Measurements from ENCODE around the gene AUTS2. TPM values are rescaled to one million over a fixed set of nuclear protein-coding genes. Genes with fewer than 3 reads are reported as not detected.

The AUTS2 gene
- total and polyA plus RNA-seq, 10 of the 15 experiments (the other 5 are each of a cell fraction or from before 2014, with no cell fraction given), result 6.4 to 55.6 (median 21.6) TPM

DNA sequence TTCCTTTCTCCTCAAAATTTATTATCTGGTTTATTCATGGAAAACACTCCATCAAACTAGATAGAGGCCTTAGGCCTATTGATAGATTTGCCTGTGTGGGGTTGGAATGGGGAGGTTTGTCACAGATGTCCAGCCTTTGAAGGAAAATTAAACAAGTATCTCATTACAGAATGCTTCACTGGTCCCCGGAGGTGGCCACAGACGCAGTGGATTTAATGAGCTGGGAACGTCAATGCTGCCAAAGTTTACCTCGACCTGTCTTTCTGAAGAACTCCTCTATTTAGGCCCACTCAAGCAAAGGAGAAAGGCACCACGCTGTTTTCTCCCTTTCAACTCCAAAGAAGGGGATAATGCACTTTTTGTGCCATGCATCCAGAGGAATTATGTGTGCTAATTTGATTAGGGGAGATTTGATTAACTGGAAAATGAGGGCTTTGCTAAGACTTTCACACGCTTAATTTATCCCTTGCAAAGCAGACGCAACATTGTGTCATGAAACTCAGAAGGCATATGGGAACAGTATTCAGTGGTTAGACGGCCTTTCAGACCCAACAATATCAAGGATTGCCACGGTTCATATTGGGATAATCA lies 974.9 kb downstream of the AUTS2 start:
- DNase-seq (ENCODE audit: low read depth, low spot score), result no peak
- Histone ChIP-seq H3K4me1 (ENCODE audit: control insufficient read depth, insufficient read depth, low read length) (no peaks in the 10 kb centered on the region), H3K9me3 (replicated peaks; ENCODE audit: control insufficient read depth, insufficient read depth, low read length) (no peaks in the 10 kb centered on the region), H3K27ac (ENCODE audit: control insufficient read depth, insufficient read depth) (no peak overlapping the region), H3K27me3 (replicated peaks in 1 of 2; ENCODE audit: control insufficient read depth in 2 of 2, insufficient read depth in 2 of 2, low read length in 1 of 2) (no peaks in the 10 kb centered on the region), H3K9ac (ENCODE audit: control insufficient read depth, insufficient read depth, low read length) (no peak overlapping the region), H3K36me3 (ENCODE audit: control insufficient read depth in 2 of 2, insufficient read depth in 2 of 2, low read length in 1 of 2) (no peaks in the 10 kb centered on the region), H2AFZ (ENCODE audit: control insufficient read depth, low read depth, low read length) (no peak overlapping the region), H3K79me2 (ENCODE audit: control insufficient read depth, insufficient read depth, low read length) (no peaks in the 10 kb centered on the region), H4K20me1 (ENCODE audit: control insufficient read depth, insufficient read depth) (no peaks in the 10 kb centered on the region), H3K4me3 (no peak overlapping the region), H3K4me2 (ENCODE audit: control insufficient read depth, insufficient read depth) (no peak overlapping the region)
- BruUV-seq (replicated peaks), result no TSS peak
- ATAC-seq, result no peak
- intact Hi-C loops (cut with micrococcal nuclease; ENCODE audit: unreplicated experiment) (no loop called here), in situ Hi-C loops (cut with MboI) (no loop called here)
- CTCF ChIA-PET, result no interaction called here
- SMC1A ChIA-PET (ENCODE audit: uncharacterized antibody, unreplicated experiment), result no interaction called here
- FAIRE-seq, result no peak
- POLR2A ChIA-PET, result no interaction called here
- 27% methylated on average over 9 of the region's 9 CpGs for WGBS (ENCODE audit: insufficient coverage, insufficient replicate concordance, low lambda C conversion rate, missing lambda C conversion rate)
- RAD21 ChIA-PET (ENCODE audit: unreplicated experiment), result no interaction called here
- TF ChIP-seq, protein P1, sequence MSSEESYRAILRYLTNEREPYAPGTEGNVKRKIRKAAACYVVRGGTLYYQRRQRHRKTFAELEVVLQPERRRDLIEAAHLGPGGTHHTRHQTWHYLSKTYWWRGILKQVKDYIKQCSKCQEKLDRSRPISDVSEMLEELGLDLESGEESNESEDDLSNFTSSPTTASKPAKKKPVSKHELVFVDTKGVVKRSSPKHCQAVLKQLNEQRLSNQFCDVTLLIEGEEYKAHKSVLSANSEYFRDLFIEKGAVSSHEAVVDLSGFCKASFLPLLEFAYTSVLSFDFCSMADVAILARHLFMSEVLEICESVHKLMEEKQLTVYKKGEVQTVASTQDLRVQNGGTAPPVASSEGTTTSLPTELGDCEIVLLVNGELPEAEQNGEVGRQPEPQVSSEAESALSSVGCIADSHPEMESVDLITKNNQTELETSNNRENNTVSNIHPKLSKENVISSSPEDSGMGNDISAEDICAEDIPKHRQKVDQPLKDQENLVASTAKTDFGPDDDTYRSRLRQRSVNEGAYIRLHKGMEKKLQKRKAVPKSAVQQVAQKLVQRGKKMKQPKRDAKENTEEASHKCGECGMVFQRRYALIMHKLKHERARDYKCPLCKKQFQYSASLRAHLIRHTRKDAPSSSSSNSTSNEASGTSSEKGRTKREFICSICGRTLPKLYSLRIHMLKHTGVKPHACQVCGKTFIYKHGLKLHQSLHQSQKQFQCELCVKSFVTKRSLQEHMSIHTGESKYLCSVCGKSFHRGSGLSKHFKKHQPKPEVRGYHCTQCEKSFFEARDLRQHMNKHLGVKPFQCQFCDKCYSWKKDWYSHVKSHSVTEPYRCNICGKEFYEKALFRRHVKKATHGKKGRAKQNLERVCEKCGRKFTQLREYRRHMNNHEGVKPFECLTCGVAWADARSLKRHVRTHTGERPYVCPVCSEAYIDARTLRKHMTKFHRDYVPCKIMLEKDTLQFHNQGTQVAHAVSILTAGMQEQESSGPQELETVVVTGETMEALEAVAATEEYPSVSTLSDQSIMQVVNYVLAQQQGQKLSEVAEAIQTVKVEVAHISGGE (CRISPR knock-in tag; IDR thresholded peaks at IDR 0.05), result no peak
- TF ChIP-seq FOXK2 (IDR thresholded peaks at IDR 0.05) (no peak), ATF7 (IDR thresholded peaks at IDR 0.05; ENCODE audit: low read depth) (no peak), ZZZ3 (IDR thresholded peaks at IDR 0.05; ENCODE audit: control insufficient read depth, insufficient read length, low read depth) (no peak), EGR1 (IDR thresholded peaks at IDR 0.05; ENCODE audit: borderline replicate concordance in 1 of 2, low read depth in 2 of 2, low read length in 2 of 2) (no peak), KAT2A (conservative IDR thresholded peaks at IDR 0.05; ENCODE audit: control insufficient read depth, low read depth, low read length) (no peak), EED (IDR thresholded peaks at IDR 0.05; ENCODE audit: low read depth) (no peak), ESRRA (IDR thresholded peaks at IDR 0.05; ENCODE audit: low read length) (no peak), SIN3A (IDR thresholded peaks at IDR 0.05; ENCODE audit: low read depth, low read length) (no peak), MTA3 (IDR thresholded peaks at IDR 0.05; ENCODE audit: borderline replicate concordance, low read length) (no peak)
- TF ChIP-seq, protein P2, sequence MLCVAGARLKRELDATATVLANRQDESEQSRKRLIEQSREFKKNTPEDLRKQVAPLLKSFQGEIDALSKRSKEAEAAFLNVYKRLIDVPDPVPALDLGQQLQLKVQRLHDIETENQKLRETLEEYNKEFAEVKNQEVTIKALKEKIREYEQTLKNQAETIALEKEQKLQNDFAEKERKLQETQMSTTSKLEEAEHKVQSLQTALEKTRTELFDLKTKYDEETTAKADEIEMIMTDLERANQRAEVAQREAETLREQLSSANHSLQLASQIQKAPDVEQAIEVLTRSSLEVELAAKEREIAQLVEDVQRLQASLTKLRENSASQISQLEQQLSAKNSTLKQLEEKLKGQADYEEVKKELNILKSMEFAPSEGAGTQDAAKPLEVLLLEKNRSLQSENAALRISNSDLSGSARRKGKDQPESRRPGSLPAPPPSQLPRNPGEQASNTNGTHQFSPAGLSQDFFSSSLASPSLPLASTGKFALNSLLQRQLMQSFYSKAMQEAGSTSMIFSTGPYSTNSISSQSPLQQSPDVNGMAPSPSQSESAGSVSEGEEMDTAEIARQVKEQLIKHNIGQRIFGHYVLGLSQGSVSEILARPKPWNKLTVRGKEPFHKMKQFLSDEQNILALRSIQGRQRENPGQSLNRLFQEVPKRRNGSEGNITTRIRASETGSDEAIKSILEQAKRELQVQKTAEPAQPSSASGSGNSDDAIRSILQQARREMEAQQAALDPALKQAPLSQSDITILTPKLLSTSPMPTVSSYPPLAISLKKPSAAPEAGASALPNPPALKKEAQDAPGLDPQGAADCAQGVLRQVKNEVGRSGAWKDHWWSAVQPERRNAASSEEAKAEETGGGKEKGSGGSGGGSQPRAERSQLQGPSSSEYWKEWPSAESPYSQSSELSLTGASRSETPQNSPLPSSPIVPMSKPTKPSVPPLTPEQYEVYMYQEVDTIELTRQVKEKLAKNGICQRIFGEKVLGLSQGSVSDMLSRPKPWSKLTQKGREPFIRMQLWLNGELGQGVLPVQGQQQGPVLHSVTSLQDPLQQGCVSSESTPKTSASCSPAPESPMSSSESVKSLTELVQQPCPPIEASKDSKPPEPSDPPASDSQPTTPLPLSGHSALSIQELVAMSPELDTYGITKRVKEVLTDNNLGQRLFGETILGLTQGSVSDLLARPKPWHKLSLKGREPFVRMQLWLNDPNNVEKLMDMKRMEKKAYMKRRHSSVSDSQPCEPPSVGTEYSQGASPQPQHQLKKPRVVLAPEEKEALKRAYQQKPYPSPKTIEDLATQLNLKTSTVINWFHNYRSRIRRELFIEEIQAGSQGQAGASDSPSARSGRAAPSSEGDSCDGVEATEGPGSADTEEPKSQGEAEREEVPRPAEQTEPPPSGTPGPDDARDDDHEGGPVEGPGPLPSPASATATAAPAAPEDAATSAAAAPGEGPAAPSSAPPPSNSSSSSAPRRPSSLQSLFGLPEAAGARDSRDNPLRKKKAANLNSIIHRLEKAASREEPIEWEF (IDR thresholded peaks at IDR 0.05; ENCODE audit: insufficient replicate concordance, low read depth, low read length), result no peak
- TF ChIP-seq, protein P3, sequence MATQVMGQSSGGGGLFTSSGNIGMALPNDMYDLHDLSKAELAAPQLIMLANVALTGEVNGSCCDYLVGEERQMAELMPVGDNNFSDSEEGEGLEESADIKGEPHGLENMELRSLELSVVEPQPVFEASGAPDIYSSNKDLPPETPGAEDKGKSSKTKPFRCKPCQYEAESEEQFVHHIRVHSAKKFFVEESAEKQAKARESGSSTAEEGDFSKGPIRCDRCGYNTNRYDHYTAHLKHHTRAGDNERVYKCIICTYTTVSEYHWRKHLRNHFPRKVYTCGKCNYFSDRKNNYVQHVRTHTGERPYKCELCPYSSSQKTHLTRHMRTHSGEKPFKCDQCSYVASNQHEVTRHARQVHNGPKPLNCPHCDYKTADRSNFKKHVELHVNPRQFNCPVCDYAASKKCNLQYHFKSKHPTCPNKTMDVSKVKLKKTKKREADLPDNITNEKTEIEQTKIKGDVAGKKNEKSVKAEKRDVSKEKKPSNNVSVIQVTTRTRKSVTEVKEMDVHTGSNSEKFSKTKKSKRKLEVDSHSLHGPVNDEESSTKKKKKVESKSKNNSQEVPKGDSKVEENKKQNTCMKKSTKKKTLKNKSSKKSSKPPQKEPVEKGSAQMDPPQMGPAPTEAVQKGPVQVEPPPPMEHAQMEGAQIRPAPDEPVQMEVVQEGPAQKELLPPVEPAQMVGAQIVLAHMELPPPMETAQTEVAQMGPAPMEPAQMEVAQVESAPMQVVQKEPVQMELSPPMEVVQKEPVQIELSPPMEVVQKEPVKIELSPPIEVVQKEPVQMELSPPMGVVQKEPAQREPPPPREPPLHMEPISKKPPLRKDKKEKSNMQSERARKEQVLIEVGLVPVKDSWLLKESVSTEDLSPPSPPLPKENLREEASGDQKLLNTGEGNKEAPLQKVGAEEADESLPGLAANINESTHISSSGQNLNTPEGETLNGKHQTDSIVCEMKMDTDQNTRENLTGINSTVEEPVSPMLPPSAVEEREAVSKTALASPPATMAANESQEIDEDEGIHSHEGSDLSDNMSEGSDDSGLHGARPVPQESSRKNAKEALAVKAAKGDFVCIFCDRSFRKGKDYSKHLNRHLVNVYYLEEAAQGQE (IDR thresholded peaks at IDR 0.05; ENCODE audit: low read depth, low read length), result no peak

All from GM12878 (cell line).